Tibial nerve (tissue), 4 donors: ENCODE measurements around the gene NLRP3.

Experiments
- CTCF ChIP-seq, 5 experiments: fragments of 200-600 bp in 3 of 5; fragments of 450-650 bp in 2 of 5; sonication (generic) in 3 of 5; IDR thresholded peaks; one replicate each; pipeline ENCODE4 v1.5.1; 2016 to 2019; ENCODE audit warnings: antibody characterized with exemption in 5 of 5, mild to moderate bottlenecking in 3 of 5, moderate library complexity in 2 of 5
- EP300 ChIP-seq, 2 donors: sonication (generic); formaldehyde crosslinking; IDR thresholded peaks; one replicate each; pipeline ENCODE4 v1.6.1; 2017; ENCODE audit warnings: antibody characterized with exemption in 2 of 2, mild to moderate bottlenecking in 1 of 2
- POLR2A ChIP-seq, 2 donors: fragments of 450-650 bp; IDR thresholded peaks; one replicate each; pipeline ENCODE4 v1.6.1; 2017; ENCODE audit warnings: antibody characterized with exemption in 2 of 2, mild to moderate bottlenecking in 2 of 2, moderate library complexity in 2 of 2

GRCh38 chr1:247431643-247432042 lies 15.7 kb downstream of the NLRP3 start:
- no peak for TF ChIP-seq POLR2A (IDR thresholded peaks at IDR 0.05)
- TF ChIP-seq CTCF (IDR thresholded peaks at IDR 0.05) = no peak
- no peak for TF ChIP-seq EP300 (IDR thresholded peaks at IDR 0.05)
